PC-9 (cell line): ENCODE measurements around the gene FOXJ3.

ENCODE experiments used
- EZH2 ChIP-seq: fragments of 200-600 bp; sonication (generic); IDR thresholded peaks from 2 replicates; pipeline ENCODE4 v1.8.0; 2017; ENCODE audit warnings: antibody characterized with exemption, low read depth
- TF ChIP-seq, protein P1 (sequence below): fragments of 200-600 bp; sonication (generic); conservative IDR thresholded peaks from 2 replicates; pipeline ENCODE4 v1.6.1; 2017; ENCODE audit warnings: mixed run types, antibody characterized with exemption, mild to moderate bottlenecking, moderate library complexity

DNA sequence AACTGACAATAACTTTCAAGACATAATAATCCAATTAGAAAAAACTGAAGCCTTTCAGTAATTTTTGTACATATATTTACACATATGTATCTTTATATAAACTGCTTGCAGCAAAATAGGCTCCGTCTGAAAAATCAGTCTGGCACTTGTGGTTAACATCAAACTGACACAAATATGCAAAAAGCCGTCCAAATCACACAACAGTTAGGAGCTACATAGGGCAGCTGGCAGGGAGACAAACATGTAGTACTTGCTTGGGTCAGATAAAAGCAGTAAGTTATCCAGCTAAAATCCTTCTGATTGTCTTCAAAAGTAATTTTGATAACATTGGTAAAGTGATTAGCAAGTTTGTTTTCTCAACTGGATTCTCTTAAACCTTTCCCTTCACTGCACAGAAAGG lies 155.8 kb downstream of the FOXJ3 start:
- TF ChIP-seq, protein P1, sequence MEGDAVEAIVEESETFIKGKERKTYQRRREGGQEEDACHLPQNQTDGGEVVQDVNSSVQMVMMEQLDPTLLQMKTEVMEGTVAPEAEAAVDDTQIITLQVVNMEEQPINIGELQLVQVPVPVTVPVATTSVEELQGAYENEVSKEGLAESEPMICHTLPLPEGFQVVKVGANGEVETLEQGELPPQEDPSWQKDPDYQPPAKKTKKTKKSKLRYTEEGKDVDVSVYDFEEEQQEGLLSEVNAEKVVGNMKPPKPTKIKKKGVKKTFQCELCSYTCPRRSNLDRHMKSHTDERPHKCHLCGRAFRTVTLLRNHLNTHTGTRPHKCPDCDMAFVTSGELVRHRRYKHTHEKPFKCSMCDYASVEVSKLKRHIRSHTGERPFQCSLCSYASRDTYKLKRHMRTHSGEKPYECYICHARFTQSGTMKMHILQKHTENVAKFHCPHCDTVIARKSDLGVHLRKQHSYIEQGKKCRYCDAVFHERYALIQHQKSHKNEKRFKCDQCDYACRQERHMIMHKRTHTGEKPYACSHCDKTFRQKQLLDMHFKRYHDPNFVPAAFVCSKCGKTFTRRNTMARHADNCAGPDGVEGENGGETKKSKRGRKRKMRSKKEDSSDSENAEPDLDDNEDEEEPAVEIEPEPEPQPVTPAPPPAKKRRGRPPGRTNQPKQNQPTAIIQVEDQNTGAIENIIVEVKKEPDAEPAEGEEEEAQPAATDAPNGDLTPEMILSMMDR = no peak
- TF ChIP-seq EZH2 = no peak
